Suprapubic skin (tissue), 4 donors: ENCODE results near the gene MED19.

Experiments used
- POLR2A ChIP-seq, 2 donors: fragments of 450-650 bp; IDR thresholded peaks; one replicate each; pipeline ENCODE4 v1.6.1; 2017; ENCODE audit warnings: antibody characterized with exemption in 2 of 2, mild to moderate bottlenecking in 2 of 2, moderate library complexity in 2 of 2
- POLR2AphosphoS5 ChIP-seq, 3 donors: sonication (generic); formaldehyde crosslinking; IDR thresholded peaks; one replicate each; pipeline ENCODE4 v1.6.1; 2017; ENCODE audit warnings: antibody characterized with exemption in 3 of 3
- TF ChIP-seq, protein P1 (sequence below), 2 donors: fragments of 200-600 bp in 1 of 2; fragments of 450-650 bp in 1 of 2; sonication (generic) in 1 of 2; IDR thresholded peaks; one replicate each; pipeline ENCODE4 v1.5.1; 2016 to 2019; ENCODE audit warnings: antibody characterized with exemption in 2 of 2, mild to moderate bottlenecking in 1 of 2, moderate library complexity in 1 of 2

DNA sequence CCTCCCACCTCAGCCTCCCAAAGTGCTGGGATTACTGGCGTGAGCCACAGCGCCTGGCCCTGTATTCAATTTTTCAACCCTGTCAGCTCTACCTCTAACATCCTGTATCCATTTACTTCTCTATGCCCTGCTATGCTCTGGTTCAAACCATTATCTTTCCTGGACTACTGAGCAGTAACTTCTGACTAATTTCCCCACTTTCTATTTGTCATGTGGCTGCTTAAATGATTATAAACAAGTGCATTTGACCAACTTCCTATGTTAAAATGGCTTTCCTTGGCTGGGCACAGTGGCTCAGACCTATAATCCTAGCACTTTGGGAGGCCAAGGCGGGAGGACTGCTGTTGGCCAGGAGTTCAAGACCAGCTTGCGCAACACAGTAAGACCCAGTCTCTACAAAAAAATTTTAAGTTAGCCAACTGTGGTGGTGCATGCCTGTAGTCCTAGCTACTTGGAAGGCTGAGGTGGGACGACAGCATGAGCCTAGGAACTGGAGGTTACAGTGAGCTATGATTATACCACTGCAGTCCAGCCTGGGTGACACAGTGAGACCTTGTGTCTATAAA is 2.1 kb downstream of the MED19 start:
- TF ChIP-seq, protein P1, sequence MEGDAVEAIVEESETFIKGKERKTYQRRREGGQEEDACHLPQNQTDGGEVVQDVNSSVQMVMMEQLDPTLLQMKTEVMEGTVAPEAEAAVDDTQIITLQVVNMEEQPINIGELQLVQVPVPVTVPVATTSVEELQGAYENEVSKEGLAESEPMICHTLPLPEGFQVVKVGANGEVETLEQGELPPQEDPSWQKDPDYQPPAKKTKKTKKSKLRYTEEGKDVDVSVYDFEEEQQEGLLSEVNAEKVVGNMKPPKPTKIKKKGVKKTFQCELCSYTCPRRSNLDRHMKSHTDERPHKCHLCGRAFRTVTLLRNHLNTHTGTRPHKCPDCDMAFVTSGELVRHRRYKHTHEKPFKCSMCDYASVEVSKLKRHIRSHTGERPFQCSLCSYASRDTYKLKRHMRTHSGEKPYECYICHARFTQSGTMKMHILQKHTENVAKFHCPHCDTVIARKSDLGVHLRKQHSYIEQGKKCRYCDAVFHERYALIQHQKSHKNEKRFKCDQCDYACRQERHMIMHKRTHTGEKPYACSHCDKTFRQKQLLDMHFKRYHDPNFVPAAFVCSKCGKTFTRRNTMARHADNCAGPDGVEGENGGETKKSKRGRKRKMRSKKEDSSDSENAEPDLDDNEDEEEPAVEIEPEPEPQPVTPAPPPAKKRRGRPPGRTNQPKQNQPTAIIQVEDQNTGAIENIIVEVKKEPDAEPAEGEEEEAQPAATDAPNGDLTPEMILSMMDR (IDR thresholded peaks at IDR 0.05): no peak
- no peak for TF ChIP-seq POLR2A (IDR thresholded peaks at IDR 0.05)
- TF ChIP-seq POLR2AphosphoS5 (IDR thresholded peaks at IDR 0.05): no peak
